Raji (cell line): ENCODE measurements around the gene STK11.

Experiments
- POLR2A ChIP-seq: IDR thresholded peaks from 2 replicates; pipeline ENCODE4 v1.6.1; 2011; ENCODE audit warnings: low read depth, low read length, control low read depth; ENCODE audit not compliant: insufficient read depth

Gene STK11

DNA sequence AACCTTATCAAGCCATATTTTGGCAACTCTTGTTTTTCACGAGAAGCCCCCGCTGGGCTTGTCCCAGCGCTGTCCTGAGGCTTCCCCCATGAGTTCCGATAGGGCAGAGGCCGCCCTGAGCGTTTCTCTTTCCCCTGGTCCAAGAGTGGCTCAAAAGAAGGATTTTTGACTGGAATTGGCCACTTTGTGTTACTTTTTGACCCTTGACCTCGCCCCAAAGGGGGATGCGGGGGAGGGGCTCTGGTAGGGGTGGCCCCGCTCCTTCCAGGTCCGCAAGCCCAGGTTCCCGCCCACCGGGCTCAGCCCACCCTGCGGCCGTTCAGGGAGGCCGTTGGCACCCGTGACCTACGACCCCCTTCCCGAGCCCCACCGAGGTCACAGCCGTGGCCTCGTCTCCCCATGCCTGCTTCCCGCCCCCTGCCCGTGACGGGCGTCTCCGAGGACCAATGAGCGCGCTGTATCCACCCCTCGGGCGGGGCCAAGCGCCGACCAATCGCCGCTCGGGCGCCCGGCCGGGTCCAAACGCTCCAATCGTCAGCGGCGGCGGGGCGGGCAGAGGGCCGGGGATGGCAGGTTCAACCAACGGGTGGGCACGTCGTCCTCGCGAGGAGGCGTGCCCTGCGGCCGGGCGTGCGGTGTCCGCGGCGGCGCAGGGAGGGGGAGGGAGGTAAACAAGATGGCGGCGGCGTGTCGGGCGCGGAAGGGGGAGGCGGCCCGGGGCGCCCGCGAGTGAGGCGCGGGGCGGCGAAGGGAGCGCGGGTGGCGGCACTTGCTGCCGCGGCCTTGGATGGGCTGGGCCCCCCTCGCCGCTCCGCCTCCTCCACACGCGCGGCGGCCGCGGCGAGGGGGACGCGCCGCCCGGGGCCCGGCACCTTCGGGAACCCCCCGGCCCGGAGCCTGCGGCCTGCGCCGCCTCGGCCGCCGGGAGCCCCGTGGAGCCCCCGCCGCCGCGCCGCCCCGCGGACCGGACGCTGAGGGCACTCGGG lies at the start of gene STK11:
Gene STK11, plus strand, starts transcription at position 665 of the 986 bp plus-strand sequence. CDS start 1,136 bp downstream, outside the sequence.
- peak; percentile 76 for TF ChIP-seq POLR2A

GRCh38 chr19:1156305-1156801 lies 49.2 kb upstream of the STK11 start:
- no peak for TF ChIP-seq POLR2A

DNA sequence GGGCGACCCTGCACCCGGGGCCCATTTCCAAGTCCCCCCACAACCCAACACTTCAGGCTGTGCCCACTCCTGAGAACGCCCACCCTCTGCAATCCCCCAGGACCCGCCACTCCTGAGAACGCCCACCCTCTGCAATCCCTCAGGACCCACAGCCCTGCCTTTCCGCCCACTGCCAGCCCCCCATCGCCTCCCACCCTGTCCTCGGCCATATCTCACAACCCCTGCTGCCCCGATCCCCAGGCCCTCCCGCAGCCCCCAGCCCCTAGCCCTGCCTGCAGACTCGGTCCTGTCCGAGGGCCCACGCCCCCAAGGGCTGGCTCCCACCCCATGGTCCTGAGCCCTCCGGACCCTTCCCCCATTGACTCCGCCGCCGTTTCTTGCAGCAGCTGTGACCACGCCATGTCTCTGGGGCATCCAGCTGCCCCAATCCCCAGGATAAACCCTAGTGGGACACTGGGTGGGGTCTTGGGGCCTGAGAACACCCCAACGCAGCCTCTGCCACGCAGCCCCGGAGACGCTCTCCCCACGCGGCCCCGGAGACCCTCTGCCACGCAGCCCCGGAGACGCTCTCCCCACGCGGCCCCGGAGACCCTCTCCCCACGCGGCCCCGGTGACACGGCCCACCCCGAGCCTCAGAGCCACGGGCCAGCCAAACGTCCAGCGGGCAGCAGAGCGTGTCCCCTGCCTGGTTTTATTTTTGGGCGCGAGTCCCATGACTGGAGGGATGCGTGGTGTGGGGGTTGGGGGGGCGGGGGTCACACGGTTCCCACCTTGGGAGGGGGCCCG lies 48.6 kb upstream of the STK11 start:
- TF ChIP-seq POLR2A = no peak

GRCh38 chr19:1157931-1158884 lies 47.4 kb upstream of the STK11 start:
- TF ChIP-seq POLR2A = no peak

DNA sequence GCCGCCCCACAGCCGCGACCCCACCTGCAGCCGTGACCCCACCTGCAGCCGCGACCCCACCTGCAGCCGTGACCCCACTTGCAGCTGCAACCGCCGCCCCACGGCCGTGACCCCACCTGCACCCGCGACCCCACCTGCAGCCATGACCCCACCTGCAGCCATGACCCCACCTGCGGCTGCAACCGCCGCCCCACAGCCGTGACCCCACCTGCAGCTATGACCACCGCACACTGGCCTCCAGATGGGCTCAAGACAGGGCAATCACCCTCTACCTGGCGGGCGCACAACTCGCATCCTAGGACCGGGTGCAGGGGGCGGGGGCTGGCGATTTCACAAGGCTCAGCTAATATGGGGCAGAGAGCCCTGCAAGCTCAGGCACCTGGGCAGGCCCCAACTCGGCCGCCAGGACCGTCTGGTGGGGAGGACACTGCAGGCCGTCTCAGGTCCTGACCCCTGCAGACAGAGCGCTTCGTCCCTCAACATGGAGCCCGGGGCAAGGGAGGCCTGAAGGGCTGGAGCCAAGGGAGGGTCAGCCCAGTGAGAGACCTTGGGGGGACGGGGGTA lies 46.6 kb upstream of the STK11 start:
- no peak for TF ChIP-seq POLR2A

DNA sequence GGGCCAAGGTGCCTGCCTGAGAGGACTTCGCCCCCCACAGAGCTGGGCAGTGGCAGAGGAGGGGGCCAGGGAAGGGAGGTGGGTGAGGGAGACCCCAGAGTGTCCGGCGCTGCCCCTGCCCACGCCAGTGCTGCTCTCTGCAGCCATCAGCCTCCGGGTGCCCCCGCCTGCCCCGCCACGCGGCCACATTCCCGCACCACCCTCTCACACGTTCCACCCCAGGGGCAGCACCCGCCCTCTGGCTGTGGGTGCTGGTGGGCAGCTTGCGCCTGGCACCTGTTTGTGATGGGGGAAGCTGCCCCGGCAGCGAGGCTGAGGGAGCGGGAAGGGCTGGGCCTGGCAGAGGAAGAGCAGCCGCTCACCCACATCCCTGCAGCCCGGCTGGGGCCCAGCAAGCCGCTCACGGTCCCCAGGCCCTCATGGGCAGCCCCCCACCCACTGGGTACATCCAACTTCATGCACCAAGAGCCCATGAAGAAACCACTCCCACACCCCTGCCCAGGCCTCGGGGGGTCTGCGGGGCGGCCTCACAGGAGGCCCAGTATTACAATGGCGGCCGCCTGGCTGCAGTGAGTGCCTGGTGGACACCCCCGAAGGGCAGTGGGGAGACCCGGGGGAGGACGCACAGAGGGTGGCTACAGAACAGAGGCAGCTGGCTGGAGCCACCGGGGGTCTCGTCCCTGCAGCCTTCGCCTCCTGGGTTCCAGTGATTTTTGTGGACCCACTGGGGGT lies 45.5 kb upstream of the STK11 start:
- TF ChIP-seq POLR2A = no peak

- no peak for TF ChIP-seq POLR2A
Observed at GRCh38 chr19:1161716-1162115, 43.9 kb upstream of the STK11 start.

- no peak for TF ChIP-seq POLR2A
Observed at GRCh38 chr19:1162404-1163282, 42.9 kb upstream of the STK11 start.

GRCh38 chr19:1163283-1163933 lies 42.2 kb upstream of the STK11 start:
- no peak for TF ChIP-seq POLR2A

- TF ChIP-seq POLR2A = no peak
Observed at GRCh38 chr19:1163934-1164683, 41.5 kb upstream of the STK11 start.
